Hematopoietic multipotent progenitor cell (in vitro differentiated cells): ENCODE data around the gene NPPC. TPM values are rescaled to one million over a fixed set of nuclear protein-coding genes. Genes with fewer than 3 reads are reported as not detected.
"Not testable (repeated sequence)": the region's sequence is repeated elsewhere in the genome, so short reads cannot be mapped to it uniquely, and the experiment has no call there.

Source experiments
- DNase-seq, 3 donors: peaks; one replicate each; pipeline ENCODE4 v3.0.0-alpha.2; 2011 to 2015; ENCODE audit warnings: low read depth in 2 of 3, low spot score in 2 of 3
- small RNA-seq: library from RNA; depleted of rRNA; stranded (forward); fragments of <200 nt; gene quantifications from one replicate; pipeline ENCODE3, GENCODE V24; 2012
- total RNA-seq: library from RNA; depleted of rRNA; stranded (reverse); fragments of >200 nt; gene quantifications from one replicate; pipeline ENCODE4 v1.2.3, GENCODE V29; 2012

Gene NPPC
- total RNA-seq, 1 donor: 0.27 TPM

- no peak for DNase-seq
Measured at GRCh38 chr2:231890896-231891513, 35.2 kb downstream of the NPPC start.

GRCh38 chr2:231887756-231888155, 38.4 kb downstream of the NPPC start:
- no peak for DNase-seq

DNA sequence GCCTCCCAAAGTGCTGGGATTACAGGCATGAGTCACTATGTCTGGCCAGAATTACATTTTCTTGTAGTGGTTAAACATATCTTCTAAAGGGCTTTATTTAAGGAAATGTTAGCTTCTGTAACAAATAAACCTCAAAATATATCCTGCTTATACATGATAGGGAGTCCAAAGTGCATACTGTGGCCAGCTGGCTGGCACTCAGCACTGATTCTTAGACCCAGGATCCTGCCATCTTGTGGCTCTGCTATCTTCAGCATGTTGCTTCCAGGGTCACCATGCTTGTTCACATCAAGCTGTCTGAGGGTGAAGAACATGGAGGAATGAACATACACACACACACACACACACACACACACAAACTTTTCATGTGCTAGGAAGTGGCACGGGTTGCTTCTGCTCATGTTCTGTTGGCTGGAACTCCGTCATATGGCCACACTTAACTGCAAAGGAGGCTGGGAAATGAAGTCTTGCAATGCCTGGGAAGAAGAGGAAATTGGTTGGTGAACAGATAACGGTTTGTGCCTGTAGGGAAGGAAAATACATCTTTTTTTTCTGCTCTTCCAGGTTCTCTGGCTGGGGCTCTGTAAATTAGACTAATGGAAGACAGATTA, 40.0 kb downstream of the NPPC start:
- DNase-seq: no peak

GRCh38 chr2:231884438-231885140, 41.6 kb downstream of the NPPC start:
- DNase-seq: no peak

DNA sequence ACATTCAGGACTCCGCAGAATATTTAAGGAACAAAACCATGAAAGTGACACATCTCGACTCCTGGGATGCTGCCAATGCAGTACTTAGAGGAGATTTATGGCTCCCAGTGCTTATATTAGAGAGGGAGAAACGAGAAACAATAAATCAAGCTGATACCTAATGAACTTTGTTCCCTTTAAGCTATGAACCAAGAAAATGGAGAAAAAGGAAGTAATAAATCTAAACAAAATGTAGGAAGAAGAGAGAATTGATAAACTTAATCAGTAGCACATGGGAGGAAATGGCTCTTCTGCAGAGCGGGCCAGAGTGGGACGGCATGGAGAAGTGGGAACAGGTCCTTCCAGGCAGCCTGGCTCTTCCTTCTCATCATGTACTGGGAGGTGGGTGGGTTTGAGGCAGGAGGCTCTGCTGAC, 42.7 kb downstream of the NPPC start:
- peak in 1 of 3 donors; percentile 8 for DNase-seq

GRCh38 chr2:231882646-231883045, 43.5 kb downstream of the NPPC start:
- DNase-seq: no peak

DNA sequence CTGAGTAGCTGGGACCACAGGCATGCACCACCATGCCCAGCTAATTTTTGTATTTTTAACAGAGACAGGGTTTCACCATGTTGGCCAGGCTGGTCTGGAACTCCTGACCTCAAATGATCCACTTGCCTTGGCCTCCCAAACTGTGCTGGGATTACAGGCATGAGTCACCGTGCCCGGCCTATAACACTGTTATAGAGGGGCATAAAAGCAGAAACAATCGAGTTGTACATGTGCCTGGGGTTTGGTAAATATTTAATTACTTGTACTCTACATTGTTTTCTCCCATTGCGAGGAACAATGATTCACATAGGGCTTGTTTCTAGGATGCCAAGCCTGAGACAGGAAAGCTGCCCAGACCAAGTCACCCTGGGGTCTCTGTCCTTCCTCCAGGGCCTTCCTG, 45.8 kb downstream of the NPPC start:
- not testable (repeated sequence) for DNase-seq

- DNase-seq: no peak
Measured at GRCh38 chr2:231879216-231879615, 47.0 kb downstream of the NPPC start.

GRCh38 chr2:231877533-231878456, 48.4 kb downstream of the NPPC start:
- no peak for DNase-seq

DNA sequence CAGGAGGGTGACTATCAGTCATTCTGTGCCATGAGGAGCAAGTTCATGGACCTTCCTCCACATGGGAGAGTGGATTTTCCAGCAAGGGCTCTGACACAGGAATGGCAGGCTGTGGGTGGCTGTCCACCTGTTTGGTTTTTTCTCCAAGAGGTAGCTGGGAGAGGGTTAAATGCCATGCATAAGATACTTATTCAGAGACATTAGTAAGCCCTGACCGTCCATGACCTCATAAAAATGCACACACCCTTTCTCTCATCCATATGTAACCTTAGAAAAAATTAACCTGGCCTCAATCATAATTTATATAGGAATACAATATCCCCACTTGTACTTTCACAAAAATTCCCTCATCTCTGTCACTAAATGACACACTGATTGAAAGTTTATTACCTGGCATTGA, 51.3 kb downstream of the NPPC start:
- DNase-seq: no peak

Small RNAs within 50 kb of the gene (small RNA-seq; reads per million reads assigned to genes)
- not detected for gene MIR1471

Other genes starting within 250 kb of the NPPC start
- gene PTMA, start 217.9 kb downstream of the NPPC start, total RNA-seq: 530 TPM
- gene PDE6D, start 145.1 kb downstream of the NPPC start, total RNA-seq: 14.5 TPM
- 22.6 TPM for gene COPS7B, start 140.0 kb downstream of the NPPC start, total RNA-seq
- gene DIS3L2, start 35.3 kb upstream of the NPPC start, total RNA-seq: 39.0 TPM